Activated naive CD8-positive, alpha-beta T cell treated with anti-CD3 and anti-CD28 coated beads, Interleukin-2, amount 50 U/mL, for 24 hours (primary cell): ENCODE results near the gene HVCN1.
"Not testable (repeated sequence)": the region's sequence is repeated elsewhere in the genome, so short reads cannot be mapped to it uniquely, and the experiment has no call there.

Experiments used
- ATAC-seq: fragments of 150-1000 bp; cut with Tn5 transposase; one replicate; pipeline ENCODE4 v1.10.0; 2021
- DNase-seq: peaks from one replicate; pipeline ENCODE4 v3.0.0; 2021
- H3K27ac Mint-ChIP-seq: one replicate; pipeline ENCODE4 v1.8.0; 2021; ENCODE audit warnings: mild to moderate bottlenecking, mixed read lengths
- H3K27me3 Mint-ChIP-seq: one replicate; pipeline ENCODE4 v1.8.0; 2021; ENCODE audit warnings: mixed read lengths
- H3K36me3 Mint-ChIP-seq: one replicate; pipeline ENCODE4 v1.8.0; 2021; ENCODE audit warnings: low read depth, mixed read lengths
- H3K4me1 Mint-ChIP-seq: one replicate; pipeline ENCODE4 v1.8.0; 2021; ENCODE audit warnings: mixed read lengths
- H3K4me3 Mint-ChIP-seq: one replicate; pipeline ENCODE4 v1.8.0; 2021; ENCODE audit warnings: mild to moderate bottlenecking, moderate library complexity, mixed read lengths
- H3K9me3 Mint-ChIP-seq: one replicate; pipeline ENCODE4 v1.8.0; 2021; ENCODE audit warnings: mixed read lengths

The HVCN1 gene

GRCh38 chr12:110688446-110689280 is at the start of gene HVCN1:
HVCN1 (minus strand) TSS chr12:110689115; CDS start chr12:110683245, 5,870 bp downstream.
- Mint-ChIP-seq H3K4me1 (peaks cover 59% of the 10 kb centered on the region), H3K4me3 (peak within 1 kb of the TSS; percentile 89), H3K27ac (peak within 1 kb of the TSS; percentile 93), H3K36me3 (peaks cover 16% of the 10 kb centered on the region), H3K27me3 (no peaks in the 10 kb centered on the region), H3K9me3 (no peaks in the 10 kb centered on the region)
- ATAC-seq (peak; percentile 33), DNase-seq (no peak)

- Mint-ChIP-seq H3K27me3 (no peaks in the 10 kb centered on the region), H3K9me3 (no peaks in the 10 kb centered on the region), H3K4me3 (peak overlapping the region; percentile 77), H3K36me3 (peaks cover 60% of the 10 kb centered on the region), H3K4me1 (peaks cover 72% of the 10 kb centered on the region), H3K27ac (peak overlapping the region; percentile 62)
- no peak for DNase-seq
- no peak for ATAC-seq
Measured at GRCh38 chr12:110737532-110737931, 48.6 kb upstream of the HVCN1 start.

DNA sequence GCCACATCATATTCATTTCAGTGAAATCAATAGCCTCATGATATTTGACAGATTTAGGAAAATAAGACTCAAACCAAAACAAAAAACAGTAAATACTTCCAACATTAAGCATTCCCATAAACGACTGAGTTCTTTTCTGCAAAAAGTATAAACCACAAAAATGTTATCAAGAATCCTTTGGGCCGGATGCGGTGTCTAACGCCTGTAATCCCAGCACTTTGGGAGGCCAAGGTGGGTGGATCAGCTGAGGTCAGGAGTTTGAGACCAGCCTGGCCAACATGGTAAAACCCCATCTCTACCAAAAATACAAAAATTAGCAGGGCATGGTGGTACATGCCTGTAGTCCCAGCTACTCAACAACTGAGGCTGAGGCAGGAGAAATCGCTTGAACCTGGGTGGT is 48.1 kb upstream of the HVCN1 start:
- Mint-ChIP-seq H3K4me1 (peaks cover 77% of the 10 kb centered on the region), H3K36me3 (peaks cover 63% of the 10 kb centered on the region), H3K27ac (peak overlapping the region; percentile 59)
- not testable (repeated sequence) for ATAC-seq, DNase-seq, H3K9me3 Mint-ChIP-seq, H3K27me3 Mint-ChIP-seq, H3K4me3 Mint-ChIP-seq

DNA sequence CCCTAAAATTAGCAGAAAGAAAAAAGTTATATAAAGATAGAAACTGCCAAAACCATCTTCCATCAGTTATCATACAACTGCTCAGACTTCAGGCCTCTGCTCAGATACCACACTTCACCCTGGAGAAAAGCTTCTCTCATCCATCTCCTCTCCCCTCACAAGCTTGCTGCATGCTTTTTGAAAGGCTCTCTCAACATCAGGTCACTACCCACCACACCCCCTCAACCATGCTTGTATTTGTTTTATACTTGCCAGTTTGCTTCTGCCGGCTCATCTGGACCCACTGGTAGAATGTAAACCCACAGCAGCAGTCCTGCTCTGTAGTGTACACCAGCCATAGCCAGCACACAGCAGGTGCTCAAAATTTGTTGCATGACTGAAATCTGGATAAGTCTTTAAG is 45.0 kb upstream of the HVCN1 start:
- ATAC-seq (no peak), DNase-seq (no peak)
- H3K4me1 Mint-ChIP-seq = peaks cover 76% of the 10 kb centered on the region
- H3K36me3 Mint-ChIP-seq = peaks cover 74% of the 10 kb centered on the region
- no peak overlapping the region for H3K4me3 Mint-ChIP-seq
- H3K9me3 Mint-ChIP-seq = no peaks in the 10 kb centered on the region
- H3K27me3 Mint-ChIP-seq = no peaks in the 10 kb centered on the region
- peak overlapping the region; percentile 40 for H3K27ac Mint-ChIP-seq

GRCh38 chr12:110733089-110733715 is 44.3 kb upstream of the HVCN1 start:
- no peak for DNase-seq
- no peaks in the 10 kb centered on the region for H3K9me3 Mint-ChIP-seq
- peaks cover 76% of the 10 kb centered on the region for H3K4me1 Mint-ChIP-seq
- peaks cover 73% of the 10 kb centered on the region for H3K36me3 Mint-ChIP-seq
- H3K4me3 Mint-ChIP-seq = no peak overlapping the region
- no peak overlapping the region for H3K27ac Mint-ChIP-seq
- ATAC-seq = no peak
- no peaks in the 10 kb centered on the region for H3K27me3 Mint-ChIP-seq

- DNase-seq (no peak), ATAC-seq (no peak)
- Mint-ChIP-seq H3K27ac (peak overlapping the region; percentile 14), H3K4me1 (peaks cover 74% of the 10 kb centered on the region), H3K4me3 (no peak overlapping the region), H3K9me3 (no peaks in the 10 kb centered on the region), H3K36me3 (peaks cover 75% of the 10 kb centered on the region), H3K27me3 (no peaks in the 10 kb centered on the region)
Measured at GRCh38 chr12:110732572-110732971, 43.7 kb upstream of the HVCN1 start.

- Mint-ChIP-seq H3K36me3 (peaks cover 75% of the 10 kb centered on the region), H3K27me3 (no peaks in the 10 kb centered on the region), H3K27ac (no peak overlapping the region), H3K9me3 (no peaks in the 10 kb centered on the region), H3K4me1 (peaks cover 75% of the 10 kb centered on the region), H3K4me3 (no peak overlapping the region)
- ATAC-seq (no peak), DNase-seq (no peak)
Measured at GRCh38 chr12:110731479-110731878, 42.6 kb upstream of the HVCN1 start.

DNA sequence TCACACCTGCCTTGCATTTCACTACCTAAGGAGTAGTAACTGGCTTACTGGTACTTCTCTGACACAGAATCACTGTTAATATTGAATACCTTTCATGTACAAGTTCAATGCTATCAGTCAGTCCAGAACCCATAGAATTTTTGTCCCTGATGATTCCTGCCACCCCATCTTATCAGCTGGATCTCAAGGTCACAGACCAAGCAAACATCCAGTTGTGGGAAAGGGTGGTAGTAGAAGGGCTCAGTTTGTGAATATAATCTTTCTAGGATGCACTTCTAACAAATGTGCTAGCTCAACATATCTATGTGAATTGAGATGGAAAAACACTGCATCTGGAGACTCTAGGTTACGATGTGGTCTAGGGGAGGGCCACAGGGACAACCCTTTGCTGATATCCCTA is 39.7 kb upstream of the HVCN1 start:
- Mint-ChIP-seq H3K36me3 (peaks cover 76% of the 10 kb centered on the region), H3K27ac (peak overlapping the region; percentile 67), H3K9me3 (no peaks in the 10 kb centered on the region), H3K27me3 (no peaks in the 10 kb centered on the region), H3K4me1 (peaks cover 60% of the 10 kb centered on the region), H3K4me3 (no peak overlapping the region)
- ATAC-seq (no peak), DNase-seq (no peak)

GRCh38 chr12:110726708-110727369 is 37.9 kb upstream of the HVCN1 start:
- no peak for ATAC-seq
- Mint-ChIP-seq H3K4me1 (peaks cover 42% of the 10 kb centered on the region), H3K9me3 (no peaks in the 10 kb centered on the region), H3K36me3 (peaks cover 77% of the 10 kb centered on the region), H3K27me3 (no peaks in the 10 kb centered on the region), H3K4me3 (no peak overlapping the region), H3K27ac (peak overlapping the region; percentile 59)
- DNase-seq = no peak

DNA sequence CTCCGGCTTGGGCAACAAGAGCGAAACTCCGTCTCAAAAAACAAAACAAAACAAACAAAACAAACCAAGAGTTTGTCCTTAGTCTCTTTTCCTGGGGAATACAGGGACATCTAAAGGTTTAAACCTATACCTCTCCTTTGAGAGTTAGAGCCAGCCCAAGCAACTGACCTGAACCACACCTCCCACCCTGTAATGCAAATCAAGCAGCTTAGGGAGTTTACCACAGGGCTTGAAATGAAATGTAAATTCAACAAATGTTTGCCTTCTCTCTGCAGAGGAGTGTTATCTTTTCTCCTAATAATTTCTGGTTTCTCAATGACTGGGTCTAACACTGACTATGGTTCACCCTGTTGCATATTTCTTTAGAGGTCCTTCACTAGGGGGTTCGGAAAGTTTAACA is 37.1 kb upstream of the HVCN1 start:
- H3K27ac Mint-ChIP-seq = peak overlapping the region; percentile 47
- peaks cover 77% of the 10 kb centered on the region for H3K36me3 Mint-ChIP-seq
- no peak for ATAC-seq
- DNase-seq = no peak
- no peaks in the 10 kb centered on the region for H3K9me3 Mint-ChIP-seq
- H3K4me3 Mint-ChIP-seq = no peak overlapping the region
- no peaks in the 10 kb centered on the region for H3K27me3 Mint-ChIP-seq
- H3K4me1 Mint-ChIP-seq = peaks cover 34% of the 10 kb centered on the region

DNA sequence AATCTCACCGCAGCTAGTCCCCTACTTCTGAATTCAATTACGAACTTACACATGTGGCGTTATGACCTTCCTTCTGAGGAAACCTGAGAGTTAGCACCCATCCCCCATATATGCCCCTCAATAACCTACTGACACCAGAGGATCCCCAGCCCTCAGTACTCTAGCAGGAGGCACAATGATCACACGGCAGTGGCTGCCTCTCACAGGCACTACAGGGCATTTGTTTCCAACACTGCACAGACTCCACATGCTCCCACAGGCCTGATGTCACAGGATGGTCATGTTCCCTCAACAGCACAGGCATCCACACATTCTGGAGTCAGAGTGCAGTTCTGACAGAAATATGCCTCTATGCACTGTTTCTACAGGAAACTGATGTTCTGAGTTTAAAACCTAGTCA is 36.4 kb upstream of the HVCN1 start:
- H3K27ac Mint-ChIP-seq = no peak overlapping the region
- peaks cover 77% of the 10 kb centered on the region for H3K36me3 Mint-ChIP-seq
- peaks cover 32% of the 10 kb centered on the region for H3K4me1 Mint-ChIP-seq
- no peaks in the 10 kb centered on the region for H3K9me3 Mint-ChIP-seq
- ATAC-seq = no peak
- DNase-seq = no peak
- H3K4me3 Mint-ChIP-seq = no peak overlapping the region
- no peaks in the 10 kb centered on the region for H3K27me3 Mint-ChIP-seq

GRCh38 chr12:110722892-110723291 is 34.0 kb upstream of the HVCN1 start:
- not testable (repeated sequence) for H3K27ac Mint-ChIP-seq, H3K4me3 Mint-ChIP-seq, DNase-seq, ATAC-seq, H3K9me3 Mint-ChIP-seq, H3K27me3 Mint-ChIP-seq
- Mint-ChIP-seq H3K4me1 (peaks cover 27% of the 10 kb centered on the region), H3K36me3 (peaks cover 81% of the 10 kb centered on the region)

DNA sequence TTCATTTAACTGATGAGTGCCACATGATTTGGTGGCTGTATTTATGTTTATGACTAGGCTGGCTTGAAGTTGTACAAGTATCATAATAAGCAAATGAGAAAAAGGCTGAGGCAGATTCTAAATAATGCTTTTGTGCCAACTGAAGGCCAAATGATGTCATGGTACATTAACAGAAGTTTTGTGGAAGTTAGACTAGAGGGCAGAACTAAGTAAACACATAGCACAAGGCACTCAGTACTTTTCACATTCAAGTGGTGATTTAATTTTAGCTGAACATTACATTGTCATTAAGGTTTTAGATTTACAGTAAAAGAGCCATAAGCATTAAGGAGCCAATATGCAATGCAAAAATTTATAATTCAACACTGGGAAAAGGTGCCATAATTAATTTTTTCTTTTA is 32.7 kb upstream of the HVCN1 start:
- ATAC-seq (no peak), DNase-seq (no peak)
- peaks cover 28% of the 10 kb centered on the region for H3K4me1 Mint-ChIP-seq
- no peak overlapping the region for H3K4me3 Mint-ChIP-seq
- no peaks in the 10 kb centered on the region for H3K27me3 Mint-ChIP-seq
- H3K27ac Mint-ChIP-seq = no peak overlapping the region
- peaks cover 84% of the 10 kb centered on the region for H3K36me3 Mint-ChIP-seq
- peaks cover 3% of the 10 kb centered on the region for H3K9me3 Mint-ChIP-seq

DNA sequence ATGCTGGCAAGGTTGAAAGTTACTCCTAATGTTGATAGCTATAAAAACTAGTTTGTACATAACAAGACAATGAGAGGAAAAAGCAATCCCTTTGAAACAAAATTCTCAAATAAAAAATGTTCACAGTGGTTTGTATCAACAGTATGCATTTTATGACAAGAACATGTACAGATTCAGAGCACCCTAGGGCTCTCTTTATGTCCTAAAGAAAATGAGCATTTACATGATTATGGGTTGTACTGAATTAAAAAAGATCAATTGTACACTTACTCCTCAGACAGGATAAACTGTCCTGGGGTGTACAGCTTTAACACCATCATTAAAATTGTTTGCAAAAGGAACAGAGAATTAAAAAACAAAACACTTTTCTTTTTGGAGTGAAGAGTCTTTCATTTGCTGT is 31.6 kb upstream of the HVCN1 start:
- ATAC-seq (no peak), DNase-seq (no peak)
- Mint-ChIP-seq H3K9me3 (peaks cover 3% of the 10 kb centered on the region), H3K4me1 (peaks cover 23% of the 10 kb centered on the region), H3K36me3 (peaks cover 78% of the 10 kb centered on the region), H3K27me3 (no peaks in the 10 kb centered on the region), H3K27ac (no peak overlapping the region), H3K4me3 (no peak overlapping the region)
